Measurements from ENCODE around the gene PSD4.

The PSD4 gene

GRCh38 chr2:113228991-113229716 is 55.4 kb downstream of the PSD4 start:
- ATAC-seq: no peak
- TF ChIP-seq ARNTL (CRISPR knock-in tag; IDR thresholded peaks at IDR 0.05; ENCODE audit: borderline replicate concordance, low read depth): no peak
- TF ChIP-seq ZFP3 (CRISPR knock-in tag; IDR thresholded peaks at IDR 0.05): no peak
- TF ChIP-seq POU6F1 (CRISPR knock-in tag; IDR thresholded peaks at IDR 0.05; ENCODE audit: borderline replicate concordance, low read depth): no peak
- no peak for TF ChIP-seq OSR1 (CRISPR knock-in tag; IDR thresholded peaks at IDR 0.05)
- no peak for TF ChIP-seq ZNF8 (CRISPR knock-in tag; IDR thresholded peaks at IDR 0.05)
- TF ChIP-seq ZFP30 (CRISPR knock-in tag; IDR thresholded peaks at IDR 0.05): no peak
- no peak for TF ChIP-seq TSHZ2 (CRISPR knock-in tag; IDR thresholded peaks at IDR 0.05)
- no peak for TF ChIP-seq ZC3H10 (CRISPR knock-in tag; IDR thresholded peaks at IDR 0.05)
- no peak for TF ChIP-seq ZNF70 (CRISPR knock-in tag; IDR thresholded peaks at IDR 0.05)
- no peak for TF ChIP-seq CREB5 (CRISPR knock-in tag; IDR thresholded peaks at IDR 0.05; ENCODE audit: low read depth)
- TF ChIP-seq BACH2 (CRISPR knock-in tag; IDR thresholded peaks at IDR 0.05; ENCODE audit: borderline replicate concordance): no peak
- TF ChIP-seq CSRNP3 (CRISPR knock-in tag; IDR thresholded peaks at IDR 0.05): no peak
- TF ChIP-seq ISL1 (CRISPR knock-in tag; IDR thresholded peaks at IDR 0.05): no peak
- TF ChIP-seq RARB (CRISPR knock-in tag; IDR thresholded peaks at IDR 0.05): no peak
- no peak for TF ChIP-seq CSDC2 (CRISPR knock-in tag; IDR thresholded peaks at IDR 0.05)
- TF ChIP-seq ZNF565 (CRISPR knock-in tag; conservative IDR thresholded peaks at IDR 0.05; ENCODE audit: low read depth): no peak
- no peak for TF ChIP-seq PATZ1 (CRISPR knock-in tag; IDR thresholded peaks at IDR 0.05; ENCODE audit: borderline replicate concordance)
- TF ChIP-seq TOX (CRISPR knock-in tag; IDR thresholded peaks at IDR 0.05; ENCODE audit: borderline replicate concordance): no peak
- no peak for TF ChIP-seq SNAI2 (CRISPR knock-in tag; IDR thresholded peaks at IDR 0.05)

- ATAC-seq: no peak
These were observed 56.0 kb downstream of the PSD4 start for GRCh38 chr2:113229795-113230194.

More at GRCh38 chr2:113229795-113230194, 56.0 kb downstream of the PSD4 start:
- TF ChIP-seq ZNF565 (CRISPR knock-in tag; conservative IDR thresholded peaks at IDR 0.05; ENCODE audit: low read depth) (no peak), RARB (CRISPR knock-in tag; IDR thresholded peaks at IDR 0.05) (no peak), ESRRG (CRISPR knock-in tag; IDR thresholded peaks at IDR 0.05) (no peak), ZNF70 (CRISPR knock-in tag; IDR thresholded peaks at IDR 0.05) (no peak), ZC3H10 (CRISPR knock-in tag; IDR thresholded peaks at IDR 0.05) (no peak), PPARA (CRISPR knock-in tag; IDR thresholded peaks at IDR 0.05; ENCODE audit: borderline replicate concordance) (no peak), ARNTL (CRISPR knock-in tag; IDR thresholded peaks at IDR 0.05; ENCODE audit: borderline replicate concordance, low read depth) (no peak), CSRNP3 (CRISPR knock-in tag; IDR thresholded peaks at IDR 0.05) (no peak), TOX (CRISPR knock-in tag; IDR thresholded peaks at IDR 0.05; ENCODE audit: borderline replicate concordance) (no peak), CSDC2 (CRISPR knock-in tag; IDR thresholded peaks at IDR 0.05) (no peak), PATZ1 (CRISPR knock-in tag; IDR thresholded peaks at IDR 0.05; ENCODE audit: borderline replicate concordance) (no peak), CREB5 (CRISPR knock-in tag; IDR thresholded peaks at IDR 0.05; ENCODE audit: low read depth) (no peak), BACH2 (CRISPR knock-in tag; IDR thresholded peaks at IDR 0.05; ENCODE audit: borderline replicate concordance) (no peak), ISL1 (CRISPR knock-in tag; IDR thresholded peaks at IDR 0.05) (no peak), ZFP30 (CRISPR knock-in tag; IDR thresholded peaks at IDR 0.05) (no peak), SNAI2 (CRISPR knock-in tag; IDR thresholded peaks at IDR 0.05) (no peak), TCF4 (CRISPR knock-in tag; IDR thresholded peaks at IDR 0.05; ENCODE audit: borderline replicate concordance) (no peak)

All from SK-N-SH treated with all-trans-retinoic acid at 6 μM for 48 hours (cell line).